Measurements from ENCODE around the gene LRRC3. TPM values are rescaled to one million over a fixed set of nuclear protein-coding genes. Genes with fewer than 3 reads are reported as not detected.

The LRRC3 gene
- polyA plus RNA-seq, 1 of the 3 experiments (the other 2 are of a cell fraction): 2.3 TPM

- TF ChIP-seq MAX (IDR thresholded peaks at IDR 0.05; ENCODE audit: low read depth) (peak; percentile 27; the same call in 1 of the 2 replicates), RAD21 (IDR thresholded peaks at IDR 0.05; ENCODE audit: low read length) (peak; percentile 56), ELF1 (IDR thresholded peaks at IDR 0.05) (no peak), CTCF (IDR thresholded peaks at IDR 0.05) (peak; percentile 45), MXI1 (IDR thresholded peaks at IDR 0.05; ENCODE audit: low read depth, low read length) (peak; percentile 70), REST (IDR thresholded peaks at IDR 0.05; ENCODE audit: low read depth, low read length) (no peak), POLR2AphosphoS5 (IDR thresholded peaks at IDR 0.05; ENCODE audit: low read depth, low read length) (no peak)
Observed at GRCh38 chr21:44455524-44456213, 359 bp downstream of the LRRC3 start (continued).

- Histone ChIP-seq H3K9me2 (no peaks in the 10 kb centered on the region), H4K20me1 (ENCODE audit: insufficient read depth) (no peaks in the 10 kb centered on the region), H3K27ac (ENCODE audit: low read depth in 2 of 2, low read length in 1 of 2) (no peak overlapping the region), H3K27me3 (ENCODE audit: insufficient read depth) (peaks cover 3% of the 10 kb centered on the region; the same call in 1 of the 2 replicates), H2AFZ (ENCODE audit: low read depth) (no peak overlapping the region), H3K9ac (peak overlapping the region; percentile 49; the same call in 1 of the 2 replicates), H3K4me2 (peak overlapping the region; percentile 87), H3K9me3 (0 out of 2 replicates have a peak, but pooled peaks cover 3% of the 10 kb centered on the region), H3K79me2 (ENCODE audit: insufficient read depth) (no peaks in the 10 kb centered on the region), H3K4me1 (ENCODE audit: control insufficient read depth in 1 of 2, insufficient read depth in 2 of 2, low read depth in 1 of 2, low read length in 1 of 2) (peaks cover 0 to 7% of the 10 kb centered on the region in 2 experiments; a peak in 1 of 4 replicates), H3F3A (replicated peaks; ENCODE audit: insufficient read depth) (peaks cover 16% of the 10 kb centered on the region), H3K36me3 (replicated peaks in 1 of 2; ENCODE audit: control insufficient read depth in 1 of 2, insufficient read depth in 2 of 2, low read length in 1 of 2) (no peaks in the 10 kb centered on the region), H3K4me3 (ENCODE audit: low read depth in 2 of 2, low read length in 1 of 2) (peak overlapping the region; percentile 55 to 75)
- POLR2A ChIA-PET: interaction anchor here (0.5 to 0.7 kb wide), 2 partner anchors 26 to 118 kb away, joined by 3 read pairs; no protein-coding TSS in a partner anchor
- CTCF ChIA-PET: interaction anchor here (0.6 to 3.3 kb wide), 16 partner anchors 15 to 159 kb away, joined by 3 to 12 read pairs (median 4); partner anchors contain the start of gene CFAP410
- DNase-seq: no peak
- WGBS (ENCODE audit: low lambda C conversion rate): 86% methylated on average over 16 of the region's 35 CpGs
- TF ChIP-seq IRF3 (IDR thresholded peaks at IDR 0.05; ENCODE audit: low read depth, low read length) (no peak), SMC3 (IDR thresholded peaks at IDR 0.05; ENCODE audit: low read depth, low read length) (no peak), FOXJ3 (CRISPR knock-in tag; IDR thresholded peaks at IDR 0.05) (no peak), FOXM1 (IDR thresholded peaks at IDR 0.05; ENCODE audit: low read depth) (no peak), USF1 (IDR thresholded peaks at IDR 0.05; ENCODE audit: borderline replicate concordance, low read depth) (no peak), USF2 (IDR thresholded peaks at IDR 0.05; ENCODE audit: borderline replicate concordance, low read depth, low read length) (no peak), GABPA (IDR thresholded peaks at IDR 0.05; ENCODE audit: low read depth) (no peak), REST (IDR thresholded peaks at IDR 0.05; ENCODE audit: low read depth, low read length) (no peak), EP300 (IDR thresholded peaks at IDR 0.05; ENCODE audit: borderline replicate concordance in 1 of 2, low read depth in 1 of 2, low read length in 1 of 2) (no peak)
Observed at GRCh38 chr21:44456214-44456914, 1.1 kb downstream of the LRRC3 start.

All from SK-N-SH (cell line).